ENCODE results near the gene DDAH1.

The DDAH1 gene

GRCh38 chr1:85438353-85438752, 26.6 kb downstream of the DDAH1 start:
- Mint-ChIP-seq H3K36me3 (ENCODE audit: low read depth) (no peaks in the 10 kb centered on the region), H3K4me3 (no peak overlapping the region), H3K27me3 (peaks cover 13% of the 10 kb centered on the region), H3K9me3 (no peaks in the 10 kb centered on the region), H3K27ac (no peak overlapping the region), H3K4me1 (ENCODE audit: low read depth) (no peaks in the 10 kb centered on the region)

- Mint-ChIP-seq H3K4me3 (no peak overlapping the region), H3K27me3 (peaks cover 13% of the 10 kb centered on the region), H3K27ac (no peak overlapping the region), H3K36me3 (ENCODE audit: low read depth) (no peaks in the 10 kb centered on the region), H3K4me1 (ENCODE audit: low read depth) (no peaks in the 10 kb centered on the region), H3K9me3 (no peaks in the 10 kb centered on the region)
Observed at GRCh38 chr1:85437139-85437538, 27.8 kb downstream of the DDAH1 start.

- H3K27me3 Mint-ChIP-seq: peaks cover 5% of the 10 kb centered on the region
- no peaks in the 10 kb centered on the region for H3K9me3 Mint-ChIP-seq
- no peak overlapping the region for H3K4me3 Mint-ChIP-seq
- no peaks in the 10 kb centered on the region for H3K36me3 Mint-ChIP-seq (ENCODE audit: low read depth)
- H3K27ac Mint-ChIP-seq: no peak overlapping the region
- H3K4me1 Mint-ChIP-seq (ENCODE audit: low read depth): no peaks in the 10 kb centered on the region
Observed at GRCh38 chr1:85433096-85433495, 31.9 kb downstream of the DDAH1 start.

DNA sequence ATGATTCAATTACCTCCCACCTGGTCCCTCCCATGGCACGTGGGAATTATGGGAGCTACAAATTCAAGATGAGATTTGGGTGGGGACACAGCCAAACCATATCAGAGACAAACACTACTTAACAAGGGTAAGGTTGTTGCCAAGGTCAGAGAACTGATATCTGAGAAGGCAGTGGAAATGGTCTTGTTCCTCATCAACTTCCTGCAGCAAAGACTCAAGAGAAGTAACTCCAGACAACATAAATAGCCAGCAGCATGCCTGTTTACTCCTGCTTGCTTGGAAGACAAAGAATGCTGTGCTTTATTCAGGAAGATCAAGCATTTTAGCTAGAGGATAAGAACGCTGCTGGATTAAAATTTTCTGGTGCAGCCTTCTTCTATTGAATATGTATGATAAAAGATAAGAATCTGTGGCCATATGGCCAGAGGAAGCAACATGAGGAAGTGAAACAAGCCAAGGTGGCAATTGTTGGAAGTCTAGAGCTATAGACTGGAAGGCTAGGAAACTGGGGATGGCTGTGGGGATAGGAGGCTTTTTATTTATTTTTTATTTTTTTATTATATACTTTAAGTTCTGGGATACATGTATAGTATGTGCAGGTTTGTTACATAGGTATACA, 36.4 kb downstream of the DDAH1 start:
- H3K27ac Mint-ChIP-seq: no peak overlapping the region
- no peak overlapping the region for H3K4me3 Mint-ChIP-seq
- no peaks in the 10 kb centered on the region for H3K4me1 Mint-ChIP-seq (ENCODE audit: low read depth)
- H3K27me3 Mint-ChIP-seq: peaks cover 3% of the 10 kb centered on the region
- H3K36me3 Mint-ChIP-seq (ENCODE audit: low read depth): no peaks in the 10 kb centered on the region
- no peaks in the 10 kb centered on the region for H3K9me3 Mint-ChIP-seq

- Mint-ChIP-seq H3K27me3 (peaks cover 3% of the 10 kb centered on the region), H3K4me1 (ENCODE audit: low read depth) (no peaks in the 10 kb centered on the region), H3K9me3 (no peaks in the 10 kb centered on the region), H3K4me3 (no peak overlapping the region), H3K36me3 (ENCODE audit: low read depth) (no peaks in the 10 kb centered on the region), H3K27ac (no peak overlapping the region)
Observed at GRCh38 chr1:85427849-85428248, 37.1 kb downstream of the DDAH1 start.

- Mint-ChIP-seq H3K27ac (no peak overlapping the region), H3K36me3 (ENCODE audit: low read depth) (no peaks in the 10 kb centered on the region), H3K9me3 (no peaks in the 10 kb centered on the region), H3K27me3 (peaks cover 3% of the 10 kb centered on the region), H3K4me1 (ENCODE audit: low read depth) (no peaks in the 10 kb centered on the region), H3K4me3 (no peak overlapping the region)
Observed at GRCh38 chr1:85427331-85427730, 37.6 kb downstream of the DDAH1 start.

GRCh38 chr1:85421179-85421578, 43.8 kb downstream of the DDAH1 start:
- no peak overlapping the region for H3K4me3 Mint-ChIP-seq
- H3K36me3 Mint-ChIP-seq (ENCODE audit: low read depth): no peaks in the 10 kb centered on the region
- H3K4me1 Mint-ChIP-seq (ENCODE audit: low read depth): no peaks in the 10 kb centered on the region
- no peak overlapping the region for H3K27ac Mint-ChIP-seq
- H3K9me3 Mint-ChIP-seq: peaks cover 6% of the 10 kb centered on the region
- peaks cover 3% of the 10 kb centered on the region for H3K27me3 Mint-ChIP-seq

DNA sequence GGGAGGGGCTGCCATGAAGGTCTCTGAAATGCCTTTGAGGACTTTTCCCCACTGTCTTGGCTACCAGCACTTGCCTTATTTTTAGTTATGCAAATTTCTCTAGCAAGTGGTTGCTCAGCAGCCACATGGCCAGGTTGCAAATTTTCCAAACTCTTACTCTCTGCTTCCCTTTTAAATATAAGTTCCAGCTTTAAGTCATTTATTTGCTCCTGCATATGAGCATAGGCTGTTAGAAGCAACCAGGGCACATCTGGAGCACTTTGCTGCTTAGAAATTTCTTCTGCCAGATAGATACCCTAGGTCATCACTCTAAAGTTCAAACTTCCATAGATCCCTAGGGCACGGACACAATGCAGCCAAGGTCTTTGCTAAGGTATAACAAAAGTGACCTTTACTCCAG, 44.8 kb downstream of the DDAH1 start:
- Mint-ChIP-seq H3K9me3 (peaks cover 6% of the 10 kb centered on the region), H3K36me3 (ENCODE audit: low read depth) (no peaks in the 10 kb centered on the region), H3K4me1 (ENCODE audit: low read depth) (no peaks in the 10 kb centered on the region), H3K27ac (no peak overlapping the region), H3K27me3 (peaks cover 1% of the 10 kb centered on the region), H3K4me3 (no peak overlapping the region)

GRCh38 chr1:85417876-85418275, 47.1 kb downstream of the DDAH1 start:
- Mint-ChIP-seq H3K36me3 (ENCODE audit: low read depth) (no peaks in the 10 kb centered on the region), H3K27me3 (peaks cover 9% of the 10 kb centered on the region), H3K4me3 (no peak overlapping the region), H3K9me3 (peaks cover 6% of the 10 kb centered on the region), H3K4me1 (ENCODE audit: low read depth) (no peaks in the 10 kb centered on the region), H3K27ac (no peak overlapping the region)

- Mint-ChIP-seq H3K4me3 (no peak overlapping the region), H3K27ac (no peak overlapping the region), H3K4me1 (ENCODE audit: low read depth) (no peaks in the 10 kb centered on the region), H3K9me3 (peaks cover 6% of the 10 kb centered on the region), H3K27me3 (peaks cover 9% of the 10 kb centered on the region), H3K36me3 (ENCODE audit: low read depth) (no peaks in the 10 kb centered on the region)
Observed at GRCh38 chr1:85417017-85417416, 47.9 kb downstream of the DDAH1 start.

GRCh38 chr1:85413169-85413568, 51.8 kb downstream of the DDAH1 start:
- no peaks in the 10 kb centered on the region for H3K4me1 Mint-ChIP-seq (ENCODE audit: low read depth)
- H3K36me3 Mint-ChIP-seq (ENCODE audit: low read depth): no peaks in the 10 kb centered on the region
- peaks cover 9% of the 10 kb centered on the region for H3K27me3 Mint-ChIP-seq

DNA sequence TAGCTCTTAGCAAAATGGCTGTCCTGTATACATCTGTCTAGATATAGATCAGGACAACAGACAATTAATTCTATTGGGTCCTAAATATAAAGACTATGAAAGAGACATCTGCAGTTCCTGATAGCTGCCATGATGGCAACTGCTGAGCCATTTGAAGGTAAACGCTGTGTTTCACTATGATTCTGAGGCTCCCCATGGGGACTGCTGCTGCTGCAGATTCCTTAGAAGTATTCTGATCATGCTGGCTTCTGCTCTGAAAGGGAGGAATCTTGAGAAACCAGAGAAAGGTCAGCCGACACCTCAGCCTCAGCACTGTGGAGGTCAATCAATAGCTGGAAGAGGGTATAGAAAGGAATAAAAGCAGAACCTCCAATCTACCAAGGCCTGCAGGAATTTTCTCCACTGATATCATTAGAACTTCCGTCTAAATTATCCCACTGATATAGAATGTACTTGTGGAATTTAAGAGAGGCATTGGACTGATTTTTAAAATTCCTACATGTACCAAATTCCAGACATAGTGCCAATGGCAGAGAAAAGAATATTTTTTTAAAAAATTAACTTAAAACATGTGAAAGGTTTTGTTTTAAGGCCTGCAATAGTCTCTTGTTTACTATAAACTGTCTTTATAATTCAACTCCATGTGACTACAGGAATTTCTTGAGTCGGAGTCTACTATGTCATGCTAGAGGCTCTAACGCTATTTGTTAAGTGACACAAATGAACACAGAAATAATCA, 53.2 kb downstream of the DDAH1 start:
- peaks cover 9% of the 10 kb centered on the region for H3K27me3 Mint-ChIP-seq
- no peaks in the 10 kb centered on the region for H3K9me3 Mint-ChIP-seq
- H3K4me3 Mint-ChIP-seq: no peak overlapping the region
- no peak overlapping the region for H3K27ac Mint-ChIP-seq
- no peaks in the 10 kb centered on the region for H3K36me3 Mint-ChIP-seq (ENCODE audit: low read depth)
- no peaks in the 10 kb centered on the region for H3K4me1 Mint-ChIP-seq (ENCODE audit: low read depth)

More at GRCh38 chr1:85413169-85413568, 51.8 kb downstream of the DDAH1 start:
- no peak overlapping the region for H3K27ac Mint-ChIP-seq
- no peaks in the 10 kb centered on the region for H3K9me3 Mint-ChIP-seq
- no peak overlapping the region for H3K4me3 Mint-ChIP-seq

DNA sequence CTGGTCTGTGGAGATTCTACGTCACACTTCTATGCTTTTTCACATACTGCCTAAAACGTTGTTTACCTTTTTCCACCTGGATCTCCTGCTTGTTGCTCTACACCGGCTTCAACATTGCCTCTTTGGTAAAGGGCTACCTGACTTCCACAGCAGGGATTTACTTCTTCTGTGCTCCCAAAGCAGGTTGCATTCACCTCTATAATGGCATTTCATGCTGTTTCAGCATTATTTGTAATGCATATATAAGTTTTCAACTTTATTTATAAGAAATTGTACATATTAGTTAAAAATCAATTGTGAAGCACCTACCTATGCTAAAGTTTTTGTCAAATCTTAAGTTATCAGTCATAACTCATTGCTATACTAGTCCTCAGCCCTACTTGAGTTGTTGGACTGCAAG, 55.4 kb downstream of the DDAH1 start:
- no peak overlapping the region for H3K27ac Mint-ChIP-seq

DNA sequence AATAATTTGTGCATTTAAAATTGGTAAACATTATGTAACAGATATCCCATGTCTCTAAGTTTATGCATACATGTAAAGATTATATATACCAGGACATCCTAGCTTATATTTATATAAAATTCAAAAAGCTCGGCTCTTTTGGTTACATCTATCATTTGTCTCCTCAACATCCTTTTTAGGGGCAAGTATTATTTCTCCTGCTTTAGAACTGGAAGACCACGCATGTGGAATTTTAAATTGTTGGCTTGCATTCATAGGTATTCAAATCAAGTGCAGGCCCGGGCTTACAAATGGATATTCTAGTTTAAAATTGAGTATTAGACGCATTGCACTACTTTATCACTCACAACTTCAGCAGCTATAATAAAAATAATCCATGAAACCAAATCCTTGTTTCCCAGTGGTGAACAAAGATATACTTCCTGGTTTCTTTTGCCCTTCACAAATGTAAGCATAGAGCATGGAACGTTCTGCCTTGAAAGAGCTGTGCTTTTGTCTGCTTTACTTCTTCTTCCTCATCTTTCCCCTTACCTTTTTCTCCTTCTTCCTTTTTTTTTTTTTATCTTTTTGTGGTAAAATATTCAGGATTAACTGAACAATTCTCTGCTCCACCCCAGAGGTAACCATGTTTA, 57.1 kb downstream of the DDAH1 start:
- Mint-ChIP-seq H3K9me3 (no peaks in the 10 kb centered on the region), H3K4me3 (no peak overlapping the region), H3K36me3 (ENCODE audit: low read depth) (no peaks in the 10 kb centered on the region), H3K27me3 (peaks cover 4% of the 10 kb centered on the region), H3K27ac (peak overlapping the region; percentile 45), H3K4me1 (ENCODE audit: low read depth) (no peaks in the 10 kb centered on the region)

More for the DNA sequence above, 55.4 kb downstream of the DDAH1 start:
- H3K4me1 Mint-ChIP-seq (ENCODE audit: low read depth): no peaks in the 10 kb centered on the region
- H3K27me3 Mint-ChIP-seq: peaks cover 11% of the 10 kb centered on the region
- H3K9me3 Mint-ChIP-seq: no peaks in the 10 kb centered on the region
- H3K4me3 Mint-ChIP-seq: no peak overlapping the region
- H3K36me3 Mint-ChIP-seq (ENCODE audit: low read depth): no peaks in the 10 kb centered on the region

- H3K4me3 Mint-ChIP-seq: no peak overlapping the region
- H3K9me3 Mint-ChIP-seq: no peaks in the 10 kb centered on the region
- peaks cover 4% of the 10 kb centered on the region for H3K27me3 Mint-ChIP-seq
- no peaks in the 10 kb centered on the region for H3K36me3 Mint-ChIP-seq (ENCODE audit: low read depth)
- no peaks in the 10 kb centered on the region for H3K4me1 Mint-ChIP-seq (ENCODE audit: low read depth)
- no peak overlapping the region for H3K27ac Mint-ChIP-seq
Observed at GRCh38 chr1:85406887-85407533, 57.9 kb downstream of the DDAH1 start.
